Measurements from ENCODE around the gene PCCA.

GRCh38 chr13:100423375-100423774 lies 334.5 kb downstream of the PCCA start:
- no peak for TF ChIP-seq CTCF (IDR thresholded peaks at IDR 0.05)
- no peak for TF ChIP-seq EP300 (IDR thresholded peaks at IDR 0.05)
- TF ChIP-seq POLR2A (IDR thresholded peaks at IDR 0.05), result no peak
- no peak for TF ChIP-seq POLR2AphosphoS5 (IDR thresholded peaks at IDR 0.05)
